GM19099 (cell line): ENCODE data around the gene MAP2K3.

Experiments used
- POLR2A ChIP-seq: IDR thresholded peaks from 3 replicates; pipeline ENCODE4 v1.6.1; 2011; ENCODE audit warnings: low read depth; ENCODE audit not compliant: insufficient read length; ENCODE audit errors: extremely low read depth

The MAP2K3 gene

GRCh38 chr17:21284319-21285163, at the start of gene MAP2K3:
MAP2K3 (plus strand) TSS chr17:21284711; CDS start chr17:21284921, 210 bp downstream.
- peak; percentile 83 for TF ChIP-seq POLR2A

GRCh38 chr17:21235921-21236320, 48.6 kb upstream of the MAP2K3 start:
- TF ChIP-seq POLR2A, result no peak

- TF ChIP-seq POLR2A, result no peak
Observed at GRCh38 chr17:21239680-21240368, 44.7 kb upstream of the MAP2K3 start.

GRCh38 chr17:21240369-21241055, 44.0 kb upstream of the MAP2K3 start:
- TF ChIP-seq POLR2A, result no peak

GRCh38 chr17:21241564-21241963, 42.9 kb upstream of the MAP2K3 start:
- no peak for TF ChIP-seq POLR2A

- no peak for TF ChIP-seq POLR2A
Observed at GRCh38 chr17:21242026-21242697, 42.3 kb upstream of the MAP2K3 start.

GRCh38 chr17:21242780-21243515, 41.6 kb upstream of the MAP2K3 start:
- no peak for TF ChIP-seq POLR2A

- TF ChIP-seq POLR2A, result no peak
Observed at GRCh38 chr17:21243516-21244303, 40.8 kb upstream of the MAP2K3 start.

GRCh38 chr17:21245639-21246084, 38.8 kb upstream of the MAP2K3 start:
- TF ChIP-seq POLR2A, result no peak

GRCh38 chr17:21246698-21247097, 37.8 kb upstream of the MAP2K3 start:
- no peak for TF ChIP-seq POLR2A

GRCh38 chr17:21247552-21248258, 36.8 kb upstream of the MAP2K3 start:
- no peak for TF ChIP-seq POLR2A

- no peak for TF ChIP-seq POLR2A
Observed at GRCh38 chr17:21248500-21248899, 36.0 kb upstream of the MAP2K3 start.
